ENCODE results near the gene GABRA4.

Gene GABRA4

GRCh38 chr4:46927201-46927600 is 66.2 kb downstream of the GABRA4 start:
- no peak for DNase-seq (ENCODE audit: low read depth)

- DNase-seq (ENCODE audit: low read depth) = no peak
These were observed 68.4 kb downstream of the GABRA4 start for GRCh38 chr4:46924789-46925529.

- no peak for DNase-seq (ENCODE audit: low read depth)
These were observed 71.2 kb downstream of the GABRA4 start for GRCh38 chr4:46922205-46922604.

GRCh38 chr4:46909078-46909477 is 84.3 kb downstream of the GABRA4 start, which contains the start of gene COX7B2:
COX7B2 (minus strand) TSS chr4:46909245; CDS start chr4:46735192, 174,053 bp downstream.
- DNase-seq (ENCODE audit: low read depth) = no peak

- no peak for DNase-seq (ENCODE audit: low read depth)
These were observed 85.2 kb downstream of the GABRA4 start for GRCh38 chr4:46908148-46908547.

GRCh38 chr4:46900082-46900481 is 93.3 kb downstream of the GABRA4 start:
- DNase-seq (ENCODE audit: low read depth) = no peak

GRCh38 chr4:46894826-46895225 is 98.6 kb downstream of the GABRA4 start:
- DNase-seq (ENCODE audit: low read depth) = no peak

GRCh38 chr4:46890056-46890455 is 103.3 kb downstream of the GABRA4 start:
- no peak for DNase-seq (ENCODE audit: low read depth)

- no peak for DNase-seq (ENCODE audit: low read depth)
These were observed 104.0 kb downstream of the GABRA4 start for GRCh38 chr4:46889410-46889809.

- no peak for DNase-seq (ENCODE audit: low read depth)
These were observed 106.7 kb downstream of the GABRA4 start for GRCh38 chr4:46886711-46887110.

- no peak for DNase-seq (ENCODE audit: low read depth)
These were observed 114.7 kb downstream of the GABRA4 start for GRCh38 chr4:46878641-46879040.

GRCh38 chr4:46874811-46875210 is 118.6 kb downstream of the GABRA4 start:
- DNase-seq (ENCODE audit: low read depth) = no peak

- no peak for DNase-seq (ENCODE audit: low read depth)
These were observed 123.0 kb downstream of the GABRA4 start for GRCh38 chr4:46870411-46870810.
